Astrocyte (in vitro differentiated cells and primary cell): Measurements from ENCODE around the gene FAAH.

Experiments
- EZH2 ChIP-seq: IDR thresholded peaks from 2 replicates; pipeline ENCODE4 v1.6.1; 2012; ENCODE audit warnings: mild to moderate bottlenecking, low read length, inconsistent platforms; ENCODE audit not compliant: insufficient read depth
- TF ChIP-seq, protein P1 (sequence below): IDR thresholded peaks from 2 replicates; pipeline ENCODE4 v1.5.1; 2011; ENCODE audit warnings: low read depth, mild to moderate bottlenecking, inconsistent platforms, low read length, moderate library complexity; ENCODE audit not compliant: insufficient read depth

DNA sequence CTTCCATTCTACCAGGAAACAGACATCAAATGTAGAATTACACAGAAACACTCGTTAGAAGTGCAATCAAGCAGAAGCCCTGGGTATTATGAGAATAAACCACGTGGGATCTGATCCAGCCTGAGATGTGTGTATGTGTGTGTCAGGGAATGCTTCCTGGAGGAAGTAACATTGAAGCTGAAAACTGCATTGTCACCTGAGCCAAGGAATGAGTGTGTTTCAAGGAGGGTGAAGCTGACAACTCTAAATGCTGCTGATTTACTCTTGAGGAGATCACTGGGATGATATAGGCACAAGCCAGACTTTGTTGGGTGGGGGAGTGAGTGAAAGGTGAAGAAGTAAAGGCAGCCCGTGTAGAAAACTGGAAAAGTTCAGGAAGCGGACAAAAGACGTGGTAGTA is 27.6 kb downstream of the FAAH start:
- TF ChIP-seq, protein P1, sequence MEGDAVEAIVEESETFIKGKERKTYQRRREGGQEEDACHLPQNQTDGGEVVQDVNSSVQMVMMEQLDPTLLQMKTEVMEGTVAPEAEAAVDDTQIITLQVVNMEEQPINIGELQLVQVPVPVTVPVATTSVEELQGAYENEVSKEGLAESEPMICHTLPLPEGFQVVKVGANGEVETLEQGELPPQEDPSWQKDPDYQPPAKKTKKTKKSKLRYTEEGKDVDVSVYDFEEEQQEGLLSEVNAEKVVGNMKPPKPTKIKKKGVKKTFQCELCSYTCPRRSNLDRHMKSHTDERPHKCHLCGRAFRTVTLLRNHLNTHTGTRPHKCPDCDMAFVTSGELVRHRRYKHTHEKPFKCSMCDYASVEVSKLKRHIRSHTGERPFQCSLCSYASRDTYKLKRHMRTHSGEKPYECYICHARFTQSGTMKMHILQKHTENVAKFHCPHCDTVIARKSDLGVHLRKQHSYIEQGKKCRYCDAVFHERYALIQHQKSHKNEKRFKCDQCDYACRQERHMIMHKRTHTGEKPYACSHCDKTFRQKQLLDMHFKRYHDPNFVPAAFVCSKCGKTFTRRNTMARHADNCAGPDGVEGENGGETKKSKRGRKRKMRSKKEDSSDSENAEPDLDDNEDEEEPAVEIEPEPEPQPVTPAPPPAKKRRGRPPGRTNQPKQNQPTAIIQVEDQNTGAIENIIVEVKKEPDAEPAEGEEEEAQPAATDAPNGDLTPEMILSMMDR, result no peak
- no peak for TF ChIP-seq EZH2
